ENCODE results near the gene CUX1.

CUX1 gene

GRCh38 chr7:102094316-102094650, 276.9 kb downstream of the CUX1 start:
- DNase-seq (ENCODE audit: low read depth in 1 of 2, low spot score in 1 of 2): no peak

DNA sequence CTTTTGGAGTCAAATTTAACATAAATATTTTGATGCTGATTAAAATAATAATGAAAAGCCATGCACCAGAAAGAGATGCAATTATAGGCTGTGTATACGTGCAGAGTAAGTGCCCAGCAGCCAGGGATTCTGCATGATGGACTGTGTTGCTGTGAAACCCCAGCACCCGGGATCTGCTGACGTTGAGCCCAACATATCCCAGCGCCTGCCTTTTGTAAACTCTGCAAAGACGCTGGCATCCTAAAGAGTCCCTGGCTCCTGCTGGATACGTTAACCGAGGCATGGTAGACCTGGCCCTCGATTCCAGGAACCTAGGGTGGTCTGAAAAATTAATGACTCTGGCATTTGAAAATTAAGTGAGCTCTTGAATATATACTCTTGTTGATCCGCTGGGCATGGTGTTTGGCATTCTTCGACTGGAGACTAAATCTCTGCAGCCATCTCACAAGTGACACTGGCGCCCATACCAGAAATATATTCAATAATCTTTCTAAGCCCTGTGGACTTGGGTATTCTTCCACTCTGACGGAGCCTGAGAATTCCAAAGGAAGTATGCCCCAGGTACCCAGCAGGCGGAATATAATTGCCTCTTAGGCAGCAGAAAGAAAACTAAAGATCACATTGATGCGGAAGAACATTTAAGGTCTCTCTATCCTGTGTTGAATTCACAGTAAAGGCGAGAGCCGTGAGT, 278.0 kb downstream of the CUX1 start:
- DNase-seq (ENCODE audit: low read depth in 1 of 2, low spot score in 1 of 2): no peak

DNA sequence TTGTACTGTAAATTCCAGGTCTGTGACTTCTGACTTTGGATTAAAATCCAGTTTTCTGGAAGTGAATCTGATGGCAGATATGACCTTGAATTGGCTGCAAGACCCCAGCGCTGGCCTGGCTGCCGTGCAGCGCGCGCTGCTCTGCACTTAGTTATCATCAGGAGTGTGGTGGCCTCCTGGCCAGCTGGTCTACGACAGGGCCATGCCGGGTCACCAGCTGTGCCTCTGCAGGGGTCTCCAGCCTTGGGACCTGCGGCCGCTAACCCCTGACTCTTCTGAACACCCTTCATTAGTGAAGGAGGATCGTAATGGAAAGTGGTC, 278.5 kb downstream of the CUX1 start:
- DNase-seq (ENCODE audit: low read depth in 1 of 2, low spot score in 1 of 2): no peak

DNA sequence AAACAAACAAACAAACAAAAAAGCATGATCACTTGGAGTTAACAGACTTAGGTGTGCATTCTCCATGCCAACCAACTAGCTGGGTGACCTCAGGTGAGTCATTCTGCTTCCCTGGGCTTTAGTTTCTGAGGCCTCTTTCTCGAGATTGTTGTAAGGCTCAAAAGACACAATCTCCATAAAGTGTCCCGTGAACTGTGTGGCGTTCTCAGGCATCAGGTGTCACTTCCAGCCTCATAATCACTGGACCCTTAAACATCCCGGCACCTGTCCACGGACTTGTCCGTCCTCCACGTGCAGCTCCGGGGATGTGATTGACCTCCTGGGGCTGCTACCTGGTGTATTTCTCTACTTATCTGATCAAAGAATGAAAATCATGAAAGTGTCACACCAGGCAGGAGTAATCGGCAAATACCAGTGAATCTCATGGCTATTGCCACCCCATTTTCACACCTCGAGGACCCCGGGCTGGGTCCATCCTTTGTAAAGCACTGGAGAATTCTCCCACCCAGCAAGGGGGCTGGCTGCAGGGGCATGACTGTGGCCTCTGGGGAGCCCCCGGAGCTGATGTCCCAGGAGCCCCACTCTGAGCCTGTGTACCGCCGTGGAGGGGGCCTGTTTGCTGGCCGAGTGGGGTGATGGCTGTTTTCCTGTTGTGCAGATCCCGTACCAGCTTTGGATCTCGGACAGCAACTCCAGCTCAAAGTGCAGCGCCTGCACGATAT, 279.4 kb downstream of the CUX1 start:
- DNase-seq (ENCODE audit: low read depth in 1 of 2, low spot score in 1 of 2): no peak

GRCh38 chr7:102097601-102098161, 280.3 kb downstream of the CUX1 start:
- no peak for DNase-seq (ENCODE audit: low read depth in 1 of 2, low spot score in 1 of 2)

- no peak for DNase-seq (ENCODE audit: low read depth in 1 of 2, low spot score in 1 of 2)
Measured at GRCh38 chr7:102098986-102099385, 281.6 kb downstream of the CUX1 start.

DNA sequence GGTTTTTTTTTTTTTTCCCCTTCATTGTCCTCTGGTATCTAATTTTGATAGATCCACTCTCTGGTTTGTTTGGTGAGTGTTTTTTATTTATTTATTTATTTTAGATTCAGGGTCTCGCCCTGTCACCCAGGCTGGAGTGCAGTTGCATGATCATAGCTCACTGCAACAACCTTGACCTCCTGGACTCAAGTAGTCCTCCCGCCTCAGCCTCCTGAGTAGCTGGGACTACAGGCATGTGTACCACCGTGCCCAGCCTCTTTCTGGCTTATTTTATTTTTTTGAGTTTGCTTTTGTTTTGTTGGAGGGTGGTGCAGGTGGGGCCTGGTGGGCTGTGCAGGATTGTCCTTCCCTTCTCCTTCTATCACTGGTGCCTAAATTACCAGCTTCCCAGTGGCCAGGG, 282.0 kb downstream of the CUX1 start:
- no peak for DNase-seq (ENCODE audit: low read depth in 1 of 2, low spot score in 1 of 2)

GRCh38 chr7:102101111-102101551, 283.7 kb downstream of the CUX1 start:
- DNase-seq (ENCODE audit: low read depth in 1 of 2, low spot score in 1 of 2): no peak

DNA sequence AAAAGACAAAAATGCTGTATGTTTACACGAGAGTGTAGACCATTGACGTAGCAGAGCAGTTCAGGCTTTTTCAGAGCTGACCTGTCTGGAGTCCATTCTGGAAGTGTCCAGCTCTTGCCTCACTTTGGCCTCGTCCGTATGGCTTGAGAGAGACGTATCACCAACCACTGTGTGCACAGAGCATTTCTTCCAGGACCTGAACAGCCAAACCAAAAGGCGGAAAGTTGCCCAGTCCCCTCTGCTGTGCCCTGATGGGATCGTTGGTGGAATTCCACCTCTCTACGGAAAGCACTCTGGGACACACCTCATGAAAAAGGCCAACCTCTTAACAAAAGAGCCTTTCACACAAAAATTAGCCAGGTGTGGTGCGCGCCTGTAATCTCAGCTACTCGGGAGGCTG, 284.5 kb downstream of the CUX1 start:
- DNase-seq (ENCODE audit: low read depth in 1 of 2, low spot score in 1 of 2): no peak

DNA sequence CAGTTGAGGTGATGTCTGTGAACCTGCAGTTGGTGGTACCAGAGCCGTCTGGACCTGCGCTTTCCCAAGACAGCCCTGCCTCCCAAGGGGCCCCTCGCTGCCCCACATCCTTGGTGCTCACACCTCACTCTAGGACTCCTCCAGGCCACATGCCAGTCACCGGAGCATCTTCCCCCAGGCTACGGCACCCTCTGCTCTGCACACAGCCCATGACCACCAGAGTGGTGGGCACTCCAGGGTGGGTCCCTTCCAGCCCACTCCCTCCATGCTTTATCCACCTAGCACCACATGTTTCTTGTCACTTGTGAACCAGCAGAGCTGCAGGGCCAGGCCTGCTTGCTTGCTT, 285.6 kb downstream of the CUX1 start:
- no peak for DNase-seq (ENCODE audit: low read depth in 1 of 2, low spot score in 1 of 2)

DNA sequence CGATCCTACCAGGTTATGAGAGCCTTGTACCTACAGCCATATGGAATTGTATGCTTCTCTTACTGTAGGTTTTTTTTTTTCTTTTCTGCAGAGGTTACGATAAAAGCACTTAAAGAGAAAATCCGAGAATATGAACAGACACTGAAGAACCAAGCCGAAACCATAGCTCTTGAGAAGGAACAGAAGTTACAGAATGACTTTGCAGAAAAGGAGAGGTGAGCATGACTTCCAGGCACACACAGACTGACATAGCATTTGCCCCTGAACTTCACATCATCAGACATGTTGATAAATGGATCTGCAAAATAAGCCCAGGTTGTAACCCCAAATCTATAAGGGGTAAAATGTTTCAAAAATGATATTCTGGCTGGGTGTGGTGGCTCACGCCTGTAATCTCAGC, 286.8 kb downstream of the CUX1 start:
- DNase-seq (ENCODE audit: low read depth in 1 of 2, low spot score in 1 of 2): no peak

GRCh38 chr7:102106625-102107024, 289.2 kb downstream of the CUX1 start:
- DNase-seq (ENCODE audit: low read depth in 1 of 2, low spot score in 1 of 2): no peak

- DNase-seq (ENCODE audit: low read depth in 1 of 2, low spot score in 1 of 2): no peak
Measured at GRCh38 chr7:102107474-102108104, 290.2 kb downstream of the CUX1 start.

DNA sequence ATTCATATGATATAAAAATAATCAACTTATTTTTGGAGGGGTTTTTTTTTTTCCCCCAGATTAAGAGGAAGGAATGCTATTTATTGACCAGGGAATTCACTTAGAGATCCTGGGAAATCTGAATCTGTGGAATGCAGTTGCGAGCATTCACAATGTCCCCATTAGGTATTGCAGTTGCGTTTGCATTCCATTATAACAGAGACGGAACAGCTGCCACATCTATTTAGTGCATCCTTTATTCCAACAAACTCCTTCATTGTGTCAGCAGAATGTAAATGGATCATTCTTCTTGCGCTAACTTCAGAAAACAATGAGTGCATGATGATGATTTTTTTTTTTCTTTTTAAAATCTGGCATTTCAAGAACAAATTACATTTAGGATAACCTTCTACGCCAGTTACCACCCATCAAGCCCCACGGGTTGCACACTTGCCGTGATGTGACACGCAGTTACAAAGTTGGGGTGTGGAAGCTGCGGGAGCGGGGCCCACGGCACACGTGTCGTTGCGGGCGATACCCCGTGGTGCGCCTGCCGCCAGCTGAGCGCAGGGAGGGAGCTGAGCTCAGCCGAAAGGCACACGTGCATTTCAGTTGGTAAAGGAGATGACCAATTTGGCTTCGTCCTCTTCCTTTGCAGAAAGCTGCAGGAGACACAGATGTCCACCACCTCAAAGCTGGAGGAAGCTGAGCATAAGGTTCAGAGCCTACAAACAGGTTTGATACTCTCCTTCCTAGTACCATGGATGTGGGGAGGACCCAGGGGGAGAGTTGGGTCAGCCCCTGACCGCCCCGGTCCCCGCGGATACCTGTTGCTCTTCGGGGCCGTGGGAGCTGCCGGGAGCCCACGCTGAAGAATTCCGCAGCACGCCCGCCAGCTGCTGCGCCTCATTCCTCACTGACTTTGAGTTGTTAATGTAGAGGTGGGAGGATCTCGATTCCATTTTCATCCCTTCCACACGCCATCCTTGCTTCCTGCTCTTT, 293.9 kb downstream of the CUX1 start:
- DNase-seq (ENCODE audit: low read depth in 1 of 2, low spot score in 1 of 2): no peak

GRCh38 chr7:102115181-102115580, 297.8 kb downstream of the CUX1 start:
- DNase-seq (ENCODE audit: low read depth in 1 of 2, low spot score in 1 of 2): no peak

GRCh38 chr7:102115931-102116330, 298.5 kb downstream of the CUX1 start:
- no peak for DNase-seq (ENCODE audit: low read depth in 1 of 2, low spot score in 1 of 2)

DNA sequence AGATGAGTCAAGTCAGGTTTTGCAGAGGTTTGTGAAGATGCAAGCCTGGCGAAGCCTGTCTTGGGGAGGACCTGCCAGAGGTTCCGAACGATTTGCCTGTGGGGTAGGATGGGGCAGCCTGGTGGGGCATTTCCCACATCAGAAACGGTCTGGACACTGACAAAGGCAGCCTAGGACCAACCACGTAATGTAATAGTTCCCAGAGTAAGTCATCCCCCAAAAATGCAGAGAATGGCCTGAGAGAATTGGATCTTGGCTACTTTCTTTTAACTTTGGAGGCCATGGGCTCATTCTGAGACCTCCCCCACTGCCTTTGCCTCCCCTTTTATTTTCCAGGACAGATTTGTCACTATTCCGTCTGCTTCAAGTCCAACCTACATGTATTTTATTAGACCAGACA, 300.3 kb downstream of the CUX1 start:
- DNase-seq (ENCODE audit: low read depth in 1 of 2, low spot score in 1 of 2): no peak

- no peak for DNase-seq (ENCODE audit: low read depth in 1 of 2, low spot score in 1 of 2)
Measured at GRCh38 chr7:102119213-102119651, 301.8 kb downstream of the CUX1 start.

DNA sequence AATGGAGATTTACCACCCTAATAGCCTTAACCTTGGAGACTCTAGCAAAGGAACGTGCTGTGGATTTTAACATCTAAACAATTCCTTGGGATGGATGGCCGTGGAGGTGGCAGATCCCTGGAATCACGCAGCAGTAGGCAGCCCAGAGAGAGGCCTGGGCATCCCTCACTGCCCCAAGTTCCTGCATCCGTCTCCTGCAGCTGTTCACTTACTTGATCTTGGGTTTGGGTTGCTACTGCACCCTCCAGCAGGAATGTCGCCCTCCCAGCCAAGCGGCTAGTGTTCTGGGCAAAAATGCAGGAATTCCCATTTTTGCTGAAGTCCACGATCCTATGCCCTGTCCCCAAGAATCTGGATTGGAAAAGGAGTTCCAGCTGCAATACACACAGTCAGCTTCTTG, 302.5 kb downstream of the CUX1 start:
- no peak for DNase-seq (ENCODE audit: low read depth in 1 of 2, low spot score in 1 of 2)

- DNase-seq (ENCODE audit: low read depth in 1 of 2, low spot score in 1 of 2): no peak
Measured at GRCh38 chr7:102120666-102121195, 303.3 kb downstream of the CUX1 start.

DNA sequence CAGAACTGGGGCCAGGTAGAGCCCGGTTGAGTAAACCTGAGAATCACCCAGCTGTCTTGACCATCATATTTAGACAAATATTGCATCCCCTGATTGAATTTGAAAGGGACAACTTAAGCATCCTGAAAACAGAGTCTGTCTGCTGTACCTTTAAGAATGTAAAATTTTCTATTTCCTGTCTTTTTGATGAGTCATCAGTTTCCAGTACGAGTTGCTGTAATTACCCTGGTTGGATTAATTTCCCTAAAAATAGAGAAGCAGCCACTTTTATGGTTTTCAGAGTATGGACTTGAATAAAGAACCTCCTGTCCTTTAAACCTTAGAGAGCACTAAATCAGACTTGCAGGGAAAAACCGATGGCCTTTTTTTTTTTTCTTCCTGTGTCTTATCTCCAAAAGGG, 304.6 kb downstream of the CUX1 start:
- DNase-seq (ENCODE audit: low read depth in 1 of 2, low spot score in 1 of 2): no peak

All from stimulated activated CD4-positive, alpha-beta T cell treated with anti-CD3 and anti-CD28 coated beads, Interleukin-15, amount 100 ng/mL, for 1 hour (primary cell).